Ishikawa (cell line): ENCODE data around the gene MRPS2.
A peak's percentile ranks its signal among the peaks of the same experiment; 100 is the strongest.

Experiments used
- CEBPB ChIP-seq: IDR thresholded peaks from 2 replicates; pipeline ENCODE4 v1.6.1; 2012
- CREB1 ChIP-seq: IDR thresholded peaks from 2 replicates; pipeline ENCODE4 v1.6.1; 2012; ENCODE audit warnings: low read depth
- EGR1 ChIP-seq: IDR thresholded peaks from 2 replicates; pipeline ENCODE4 v1.6.1; 2012
- EP300 ChIP-seq: IDR thresholded peaks from 2 replicates; pipeline ENCODE4 v1.6.1; 2012; ENCODE audit warnings: borderline replicate concordance
- FOXM1 ChIP-seq: IDR thresholded peaks from 2 replicates; pipeline ENCODE4 v1.6.1; 2012; ENCODE audit warnings: low read depth, borderline replicate concordance
- MAX ChIP-seq: IDR thresholded peaks from 2 replicates; pipeline ENCODE4 v1.6.1; 2012
- NFIC ChIP-seq: IDR thresholded peaks from 2 replicates; pipeline ENCODE4 v1.6.1; 2012
- RAD21 ChIP-seq: IDR thresholded peaks from 2 replicates; pipeline ENCODE4 v1.6.1; 2012; ENCODE audit warnings: low read depth
- REST ChIP-seq: IDR thresholded peaks from 2 replicates; pipeline ENCODE4 v1.6.1; 2012; ENCODE audit warnings: low read depth, mild to moderate bottlenecking
- TAF1 ChIP-seq: IDR thresholded peaks from 2 replicates; pipeline ENCODE4 v1.6.1; 2012; ENCODE audit warnings: low read depth, mild to moderate bottlenecking
- TCF12 ChIP-seq: IDR thresholded peaks from 2 replicates; pipeline ENCODE4 v1.6.1; 2012; ENCODE audit warnings: low read depth
- TEAD4 ChIP-seq: IDR thresholded peaks from 2 replicates; pipeline ENCODE4 v1.6.1; 2012
- USF1 ChIP-seq: IDR thresholded peaks from 2 replicates; pipeline ENCODE4 v1.6.1; 2012
- YY1 ChIP-seq: IDR thresholded peaks from 2 replicates; pipeline ENCODE4 v1.6.1; 2012; ENCODE audit warnings: low read depth
- ZBTB7A ChIP-seq: IDR thresholded peaks from 2 replicates; pipeline ENCODE4 v1.6.1; 2012; ENCODE audit warnings: low read depth

The MRPS2 gene

GRCh38 chr9:135500525-135501260, at the start of gene MRPS2:
Gene MRPS2, plus strand, starts transcription at chr9:135500682. Its CDS starts 29 bp downstream, at chr9:135500711.
- peak; percentile 91 for TF ChIP-seq YY1
- no peak; the same call in 1 of the 2 replicates for TF ChIP-seq NFIC
- TF ChIP-seq TCF12 = 0 out of 2 replicates have a peak, but pooled peaks have one; percentile 20
- 0 out of 2 replicates have a peak, but pooled peaks have one; percentile 4 for TF ChIP-seq TEAD4
- TF ChIP-seq TAF1 = peak; percentile 83
- 0 out of 2 replicates have a peak, but pooled peaks have one; percentile 5 for TF ChIP-seq EP300
- TF ChIP-seq MAX = peak; percentile 68
- no peak for TF ChIP-seq CREB1
- peak; percentile 76 for TF ChIP-seq EGR1
- TF ChIP-seq ZBTB7A = peak; percentile 98; the same call in 1 of the 2 replicates
- no peak for TF ChIP-seq REST

GRCh38 chr9:135450956-135451355, 49.5 kb upstream of the MRPS2 start:
- no peak for TF ChIP-seq REST
- TF ChIP-seq NFIC = no peak
- no peak for TF ChIP-seq TEAD4
- TF ChIP-seq CEBPB = no peak
- no peak for TF ChIP-seq CREB1
- TF ChIP-seq YY1 = no peak
- no peak for TF ChIP-seq EP300
- no peak for TF ChIP-seq EGR1
- TF ChIP-seq MAX = no peak
- no peak for TF ChIP-seq TAF1
- TF ChIP-seq TCF12 = no peak
- TF ChIP-seq ZBTB7A = no peak
- TF ChIP-seq FOXM1 = no peak

- no peak for TF ChIP-seq TEAD4
- no peak for TF ChIP-seq CEBPB
Measured at GRCh38 chr9:135454737-135455136, 45.7 kb upstream of the MRPS2 start.

- TF ChIP-seq TAF1 (no peak), EP300 (no peak), USF1 (no peak), RAD21 (no peak), CREB1 (no peak), EGR1 (no peak)
Measured at GRCh38 chr9:135455401-135456030, 45.0 kb upstream of the MRPS2 start.

GRCh38 chr9:135456436-135457104, 43.9 kb upstream of the MRPS2 start:
- TF ChIP-seq EGR1 (no peak), ZBTB7A (no peak), TEAD4 (no peak)

GRCh38 chr9:135461936-135462335, 38.5 kb upstream of the MRPS2 start:
- no peak for TF ChIP-seq YY1
- no peak for TF ChIP-seq EGR1
- TF ChIP-seq CEBPB = no peak

GRCh38 chr9:135463140-135463539, 37.3 kb upstream of the MRPS2 start:
- TF ChIP-seq YY1 (no peak), TAF1 (no peak), USF1 (peak; percentile 50; the same call in 1 of the 2 replicates), EP300 (no peak)
